Tibial artery (tissue), 4 donors: ENCODE measurements around the gene VILL.

Source experiments
- DNase-seq, 2 donors: peaks; one replicate each; pipeline ENCODE4 v3.0.0-alpha.2; 2019
- H3K27ac ChIP-seq, 2 donors: fragments of 200-600 bp; sonication (generic) in 1 of 2; 1 replicate in 1 of 2; 2 replicates in 1 of 2; pipeline ENCODE4 v1.5.1; 2018 to 2019; ENCODE audit warnings: mild to moderate bottlenecking in 1 of 2
- H3K27me3 ChIP-seq, 2 donors: fragments of 200-600 bp; sonication (generic) in 1 of 2; one replicate each; pipeline versions ENCODE4 v1.5.1 to v1.6.0; 2016 to 2019
- H3K36me3 ChIP-seq, 3 donors: fragments of 200-600 bp; sonication (generic) in 2 of 3; one replicate each; pipeline ENCODE4 v1.5.1; 2016 to 2019; ENCODE audit warnings: mild to moderate bottlenecking in 2 of 3
- H3K4me1 ChIP-seq, 4 donors: fragments of 200-600 bp; sonication (generic) in 2 of 4; 1 replicate in 3 of 4; 2 replicates in 1 of 4; pipeline ENCODE4 v1.5.1; 2016 to 2019
- H3K4me3 ChIP-seq, 2 donors: fragments of 200-600 bp; sonication (generic) in 1 of 2; 1 replicate in 1 of 2; 2 replicates in 1 of 2; pipeline ENCODE4 v1.5.1; 2018 to 2019; ENCODE audit warnings: mild to moderate bottlenecking in 2 of 2
- H3K9me3 ChIP-seq, 3 donors: fragments of 200-600 bp; sonication (generic) in 1 of 3; one replicate each; pipeline ENCODE4 v1.5.1; 2016 to 2019
- intact Hi-C: fragments of 100-400 bp; cut with DNase I; formaldehyde crosslinking; loops from one replicate; pipeline ENCODE4 v1.15.0; 2023; ENCODE audit warnings: low total_unique reads
- TF ChIP-seq, protein P1 (sequence below), 2 experiments: fragments of 200-600 bp in 1 of 2; fragments of 450-650 bp in 1 of 2; IDR thresholded peaks; one replicate each; pipeline ENCODE4 v1.5.1; 2017 to 2019; ENCODE audit warnings: antibody characterized with exemption in 2 of 2, mild to moderate bottlenecking in 1 of 2, moderate library complexity in 1 of 2

The VILL gene

DNA sequence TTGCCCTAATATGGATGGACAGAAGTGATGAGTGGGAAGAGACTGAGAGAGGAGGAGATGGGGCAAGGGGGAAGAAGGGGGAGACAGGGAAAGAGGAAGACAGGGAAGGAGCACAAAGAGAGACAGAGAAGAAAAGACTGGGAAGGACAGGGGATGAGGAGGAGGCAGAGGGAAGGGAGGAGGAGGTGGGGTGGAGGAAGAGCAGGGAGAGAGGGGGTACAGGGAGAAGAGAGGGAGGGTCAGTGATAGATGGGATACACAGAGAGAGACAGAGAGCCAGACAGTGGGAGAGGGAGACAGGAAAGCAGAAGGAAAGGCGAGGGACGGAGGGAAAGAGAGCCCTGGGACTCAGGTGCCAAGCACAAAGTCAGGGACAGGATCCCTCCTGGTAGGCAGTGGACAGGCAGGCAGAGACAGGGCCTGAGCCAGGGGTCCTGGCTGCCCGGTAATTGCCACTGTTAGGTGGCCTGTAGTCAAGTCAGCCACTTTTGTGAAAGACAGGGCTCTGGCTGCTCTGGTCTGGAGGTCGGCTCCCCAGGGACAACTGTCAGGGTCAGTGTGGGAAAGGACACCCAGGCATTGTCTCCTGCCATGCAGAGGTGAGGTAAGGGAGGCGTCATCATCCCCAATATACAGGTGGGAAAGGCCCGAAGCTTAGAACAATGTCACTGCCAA, 9.8 kb downstream of the VILL start:
- no peaks in the 10 kb centered on the region for H3K9me3 ChIP-seq
- H3K4me3 ChIP-seq, result no peak overlapping the region
- H3K36me3 ChIP-seq, result peaks cover 0 to 13% (median 10%) of the 10 kb centered on the region in 3 donors
- H3K27me3 ChIP-seq, result no peaks in the 10 kb centered on the region
- no peak overlapping the region for H3K27ac ChIP-seq
- intact Hi-C loops, result loop anchor here (5.0 to 10.0 kb wide), 3 partner anchors 37 to 164 kb away; partner anchors contain the start of genes DLEC1 and OXSR1
- DNase-seq, result peak; percentile 15 to 64
- H3K4me1 ChIP-seq, result peaks cover 0 to 41% (median 10%) of the 10 kb centered on the region in 4 donors
- TF ChIP-seq, protein P1, sequence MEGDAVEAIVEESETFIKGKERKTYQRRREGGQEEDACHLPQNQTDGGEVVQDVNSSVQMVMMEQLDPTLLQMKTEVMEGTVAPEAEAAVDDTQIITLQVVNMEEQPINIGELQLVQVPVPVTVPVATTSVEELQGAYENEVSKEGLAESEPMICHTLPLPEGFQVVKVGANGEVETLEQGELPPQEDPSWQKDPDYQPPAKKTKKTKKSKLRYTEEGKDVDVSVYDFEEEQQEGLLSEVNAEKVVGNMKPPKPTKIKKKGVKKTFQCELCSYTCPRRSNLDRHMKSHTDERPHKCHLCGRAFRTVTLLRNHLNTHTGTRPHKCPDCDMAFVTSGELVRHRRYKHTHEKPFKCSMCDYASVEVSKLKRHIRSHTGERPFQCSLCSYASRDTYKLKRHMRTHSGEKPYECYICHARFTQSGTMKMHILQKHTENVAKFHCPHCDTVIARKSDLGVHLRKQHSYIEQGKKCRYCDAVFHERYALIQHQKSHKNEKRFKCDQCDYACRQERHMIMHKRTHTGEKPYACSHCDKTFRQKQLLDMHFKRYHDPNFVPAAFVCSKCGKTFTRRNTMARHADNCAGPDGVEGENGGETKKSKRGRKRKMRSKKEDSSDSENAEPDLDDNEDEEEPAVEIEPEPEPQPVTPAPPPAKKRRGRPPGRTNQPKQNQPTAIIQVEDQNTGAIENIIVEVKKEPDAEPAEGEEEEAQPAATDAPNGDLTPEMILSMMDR (IDR thresholded peaks at IDR 0.05), result no peak

DNA sequence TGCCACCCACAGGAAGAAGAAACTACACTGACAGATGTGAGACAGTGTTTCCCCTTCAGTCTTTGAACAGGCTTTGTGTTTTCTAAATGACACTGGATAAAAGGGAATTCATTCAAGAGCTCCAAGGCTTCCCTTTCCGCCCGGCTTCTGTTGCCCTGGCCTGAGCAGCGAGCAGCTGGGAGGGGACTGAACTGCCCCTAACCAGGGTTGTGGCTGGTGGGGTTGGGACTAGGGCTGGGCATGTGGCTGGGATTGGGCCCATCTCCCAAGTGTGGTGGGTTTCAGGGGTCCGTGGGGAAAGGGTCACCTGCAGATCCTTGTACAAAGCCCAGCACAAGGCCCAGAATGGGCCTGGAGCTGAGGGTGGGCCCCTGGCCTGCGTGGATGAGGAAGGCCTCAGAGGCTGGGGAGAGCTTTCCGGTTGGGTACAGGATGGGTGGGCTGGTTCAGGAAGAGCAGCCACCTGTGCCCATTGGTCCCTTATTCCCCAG, 10.4 kb downstream of the VILL start:
- TF ChIP-seq, protein P1 (IDR thresholded peaks at IDR 0.05), result no peak
- Histone ChIP-seq H3K4me3 (no peak overlapping the region), H3K27ac (no peak overlapping the region), H3K36me3 (peaks cover 0 to 19% (median 10%) of the 10 kb centered on the region in 3 donors), H3K27me3 (no peaks in the 10 kb centered on the region), H3K9me3 (no peaks in the 10 kb centered on the region), H3K4me1 (peaks cover 0 to 44% (median 10%) of the 10 kb centered on the region in 4 donors)
- intact Hi-C loops, result loop anchor here (5.0 to 10.0 kb wide), 3 partner anchors 36 to 164 kb away; partner anchors contain the start of genes DLEC1 and OXSR1
- peak in 1 of 2 donors; percentile 55 for DNase-seq

DNA sequence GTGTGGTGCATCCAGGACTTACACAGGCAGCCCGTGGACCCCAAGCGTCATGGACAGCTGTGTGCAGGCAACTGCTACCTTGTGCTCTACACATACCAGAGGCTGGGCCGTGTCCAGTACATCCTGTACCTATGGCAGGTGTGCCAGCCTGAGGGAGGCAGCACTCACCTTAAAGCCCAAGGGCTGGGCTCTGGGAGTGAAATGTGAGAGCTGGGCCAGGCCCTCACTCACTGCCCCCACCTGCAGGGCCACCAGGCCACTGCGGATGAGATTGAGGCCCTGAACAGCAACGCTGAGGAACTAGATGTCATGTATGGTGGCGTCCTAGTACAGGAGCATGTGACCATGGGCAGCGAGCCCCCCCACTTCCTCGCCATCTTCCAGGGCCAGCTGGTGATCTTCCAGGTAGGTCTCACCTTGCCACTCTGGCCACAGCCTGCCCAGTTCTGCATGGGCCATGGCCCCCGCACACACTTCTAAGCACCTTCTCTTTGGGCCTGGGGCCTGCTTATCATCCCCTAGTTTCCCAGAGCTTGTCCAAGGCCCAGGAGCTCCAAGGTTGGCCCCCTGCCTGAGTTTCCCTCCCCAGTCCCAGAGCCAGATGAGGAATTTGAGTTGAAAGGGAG, 11.0 kb downstream of the VILL start:
- Histone ChIP-seq H3K9me3 (no peaks in the 10 kb centered on the region), H3K4me3 (no peak overlapping the region), H3K27me3 (no peaks in the 10 kb centered on the region), H3K4me1 (peaks cover 0 to 44% (median 10%) of the 10 kb centered on the region in 4 donors), H3K27ac (no peak overlapping the region), H3K36me3 (peaks cover 0 to 25% (median 12%) of the 10 kb centered on the region in 3 donors)
- TF ChIP-seq, protein P1 (IDR thresholded peaks at IDR 0.05), result no peak
- peak; percentile 21 to 60 for DNase-seq
- intact Hi-C loops, result loop anchor here (5.0 to 10.0 kb wide), 3 partner anchors 36 to 163 kb away; partner anchors contain the start of genes DLEC1 and OXSR1

DNA sequence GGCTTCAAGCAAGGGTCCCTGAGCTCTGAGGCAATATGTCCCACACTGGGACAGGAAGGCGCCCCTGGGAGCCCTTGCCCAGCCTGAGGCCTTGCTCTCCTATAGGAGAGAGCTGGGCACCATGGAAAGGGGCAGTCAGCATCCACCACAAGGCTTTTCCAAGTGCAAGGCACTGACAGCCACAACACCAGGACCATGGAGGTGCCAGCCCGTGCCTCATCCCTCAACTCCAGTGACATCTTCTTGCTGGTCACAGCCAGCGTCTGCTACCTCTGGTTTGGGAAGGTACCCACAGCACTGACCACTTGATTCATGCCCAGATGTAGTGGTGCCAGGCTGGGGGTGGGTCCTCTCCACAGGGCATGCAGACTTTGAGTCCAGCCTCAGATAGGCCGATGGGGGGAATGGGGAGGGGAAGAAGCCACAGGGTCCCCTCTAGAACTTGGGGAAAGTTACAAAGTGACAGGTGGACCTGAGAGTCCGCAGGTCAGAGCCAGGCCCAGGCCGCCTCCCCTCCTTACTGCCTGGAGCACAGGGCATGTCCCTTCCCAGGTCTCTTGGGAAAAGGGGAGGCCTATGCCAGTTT, 11.8 kb downstream of the VILL start:
- Histone ChIP-seq H3K27me3 (no peaks in the 10 kb centered on the region), H3K4me1 (peaks cover 0 to 37% (median 10%) of the 10 kb centered on the region in 4 donors), H3K9me3 (no peaks in the 10 kb centered on the region), H3K27ac (no peak overlapping the region), H3K36me3 (peaks cover 0 to 33% (median 14%) of the 10 kb centered on the region in 3 donors), H3K4me3 (no peak overlapping the region)
- DNase-seq, result peak in 1 of 2 donors; percentile 13
- TF ChIP-seq, protein P1 (IDR thresholded peaks at IDR 0.05), result no peak
- intact Hi-C loops, result loop anchor here (5.0 to 10.0 kb wide), 3 partner anchors 35 to 162 kb away; partner anchors contain the start of genes DLEC1 and OXSR1

DNA sequence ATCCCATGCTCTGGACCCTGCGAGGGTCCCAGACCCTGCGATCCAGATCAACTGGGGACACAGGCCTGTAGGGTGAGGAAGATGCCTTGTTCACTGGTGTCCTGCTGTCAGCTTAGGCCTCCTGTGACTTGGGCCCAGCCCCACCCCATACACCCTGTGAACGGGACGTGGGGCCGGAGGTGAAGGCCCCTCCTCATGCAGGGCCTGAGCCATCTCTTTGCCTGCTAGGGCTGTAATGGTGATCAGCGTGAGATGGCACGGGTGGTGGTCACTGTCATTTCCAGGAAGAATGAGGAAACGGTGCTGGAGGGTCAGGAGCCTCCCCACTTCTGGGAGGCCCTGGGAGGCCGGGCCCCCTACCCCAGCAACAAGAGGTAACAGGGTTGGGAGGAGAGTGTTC, 12.4 kb downstream of the VILL start:
- Histone ChIP-seq H3K4me1 (peaks cover 0 to 31% (median 7%) of the 10 kb centered on the region in 4 donors), H3K27me3 (no peaks in the 10 kb centered on the region), H3K9me3 (no peaks in the 10 kb centered on the region), H3K27ac (no peak overlapping the region), H3K36me3 (peaks cover 4 to 38% (median 20%) of the 10 kb centered on the region in 3 donors), H3K4me3 (no peak overlapping the region)
- no peak for DNase-seq
- TF ChIP-seq, protein P1 (IDR thresholded peaks at IDR 0.05), result no peak
- intact Hi-C loops, result loop anchor here (5.0 to 10.0 kb wide), 3 partner anchors 34 to 162 kb away; partner anchors contain the start of genes DLEC1 and OXSR1
